ENCODE data around the gene PCSK7. TPM values are rescaled to one million over a fixed set of nuclear protein-coding genes. Genes with fewer than 3 reads are reported as not detected.

Gene PCSK7
- total and polyA plus RNA-seq, 10 of the 15 experiments (the other 5 are each of a cell fraction or from before 2014, with no cell fraction given): 5.5 to 81.5 (median 51.6) TPM

GRCh38 chr11:117220999-117221774 is 10.7 kb downstream of the PCSK7 start:
- Histone ChIP-seq H4K20me1 (ENCODE audit: control insufficient read depth, insufficient read depth) (no peaks in the 10 kb centered on the region; the same call in 1 of the 2 replicates), H3K36me3 (ENCODE audit: control insufficient read depth in 2 of 2, insufficient read depth in 2 of 2, low read length in 1 of 2) (peaks cover 34 to 51% of the 10 kb centered on the region in 2 experiments; a peak in 3 of 4 replicates), H3K27ac (ENCODE audit: control insufficient read depth, insufficient read depth) (no peak overlapping the region), H3K79me2 (ENCODE audit: control insufficient read depth, insufficient read depth, low read length) (no peaks in the 10 kb centered on the region), H3K4me3 (no peak overlapping the region), H3K4me2 (ENCODE audit: control insufficient read depth, insufficient read depth) (no peak overlapping the region), H3K9me3 (replicated peaks; ENCODE audit: control insufficient read depth, insufficient read depth, low read length) (no peaks in the 10 kb centered on the region), H3K4me1 (ENCODE audit: control insufficient read depth, insufficient read depth, low read length) (no peaks in the 10 kb centered on the region; the same call in 1 of the 2 replicates), H2AFZ (ENCODE audit: control insufficient read depth, low read depth, low read length) (no peak overlapping the region), H3K27me3 (replicated peaks in 1 of 2; ENCODE audit: control insufficient read depth in 2 of 2, insufficient read depth in 2 of 2, low read length in 1 of 2) (no peaks in the 10 kb centered on the region), H3K9ac (ENCODE audit: control insufficient read depth, insufficient read depth, low read length) (no peak overlapping the region)
- RAD21 ChIA-PET (ENCODE audit: unreplicated experiment): interaction anchor here (0.9 kb wide), 1 partner anchor 10 kb away, joined by 3 read pairs; no protein-coding TSS in a partner anchor
- CTCF ChIA-PET: interaction anchor here (1.0 to 17.3 kb wide), 5 partner anchors 9 to 115 kb away, joined by 3 to 422 read pairs (median 4); partner anchors contain the start of genes PCSK7, RNF214 and SIDT2
- DNase-seq (ENCODE audit: low read depth, low spot score): no peak
- BruUV-seq (replicated peaks): no TSS peak
- TF ChIP-seq TBL1XR1 (IDR thresholded peaks at IDR 0.05; ENCODE audit: low read depth, low read length): no peak
- TF ChIP-seq CEBPB (IDR thresholded peaks at IDR 0.05; ENCODE audit: borderline replicate concordance in 1 of 2, low read depth in 2 of 2, low read length in 2 of 2): no peak
- TF ChIP-seq TCF7 (IDR thresholded peaks at IDR 0.05; ENCODE audit: borderline replicate concordance): no peak
- TF ChIP-seq LARP7 (IDR thresholded peaks at IDR 0.05): no peak
- no peak for TF ChIP-seq TCF12 (IDR thresholded peaks at IDR 0.05; ENCODE audit: low read depth, low read length)
- TF ChIP-seq DPF2 (IDR thresholded peaks at IDR 0.05): no peak
- no peak for TF ChIP-seq SPI1 (IDR thresholded peaks at IDR 0.05; ENCODE audit: borderline replicate concordance, insufficient read depth, low read depth, low read length)
- TF ChIP-seq MXI1 (IDR thresholded peaks at IDR 0.05; ENCODE audit: low read depth, low read length): no peak
- no peak for TF ChIP-seq EED (IDR thresholded peaks at IDR 0.05; ENCODE audit: low read depth)
- no peak for TF ChIP-seq CHD4 (IDR thresholded peaks at IDR 0.05)
- no peak for TF ChIP-seq PAX5 (IDR thresholded peaks at IDR 0.05; ENCODE audit: borderline replicate concordance, low read depth, low read length)
- no peak for TF ChIP-seq PKNOX1 (IDR thresholded peaks at IDR 0.05)
- no peak for TF ChIP-seq YBX1 (IDR thresholded peaks at IDR 0.05)
- POLR2A ChIA-PET: interaction anchor here (0.6 kb wide), 1 partner anchor 41 kb away, joined by 9 read pairs; no protein-coding TSS in a partner anchor
- in situ Hi-C loops (cut with MboI) (no loop called here), intact Hi-C loops (cut with micrococcal nuclease; ENCODE audit: unreplicated experiment) (no loop called here)
- FAIRE-seq: no peak
- WGBS (ENCODE audit: insufficient coverage, insufficient replicate concordance, low lambda C conversion rate, missing lambda C conversion rate): 99% methylated on average over 7 of the region's 7 CpGs
- ATAC-seq: no peak
- SMC1A ChIA-PET (ENCODE audit: uncharacterized antibody, unreplicated experiment): interaction anchor here (0.9 to 12.2 kb wide), 4 partner anchors 9 to 40 kb away, joined by 3 to 187 read pairs (median 10); partner anchors contain the start of gene SIDT2

All from GM12878 (cell line).